ENCODE measurements around the gene UBTF. TPM values are rescaled to one million over a fixed set of nuclear protein-coding genes. Genes with fewer than 3 reads are reported as not detected.
"Not testable (repeated sequence)": the region's sequence is repeated elsewhere in the genome, so short reads cannot be mapped to it uniquely, and the experiment has no call there.

UBTF gene
- total RNA-seq, 4 donors from 2014 or later = 36.2 to 64.3 (median 46.0) TPM

DNA sequence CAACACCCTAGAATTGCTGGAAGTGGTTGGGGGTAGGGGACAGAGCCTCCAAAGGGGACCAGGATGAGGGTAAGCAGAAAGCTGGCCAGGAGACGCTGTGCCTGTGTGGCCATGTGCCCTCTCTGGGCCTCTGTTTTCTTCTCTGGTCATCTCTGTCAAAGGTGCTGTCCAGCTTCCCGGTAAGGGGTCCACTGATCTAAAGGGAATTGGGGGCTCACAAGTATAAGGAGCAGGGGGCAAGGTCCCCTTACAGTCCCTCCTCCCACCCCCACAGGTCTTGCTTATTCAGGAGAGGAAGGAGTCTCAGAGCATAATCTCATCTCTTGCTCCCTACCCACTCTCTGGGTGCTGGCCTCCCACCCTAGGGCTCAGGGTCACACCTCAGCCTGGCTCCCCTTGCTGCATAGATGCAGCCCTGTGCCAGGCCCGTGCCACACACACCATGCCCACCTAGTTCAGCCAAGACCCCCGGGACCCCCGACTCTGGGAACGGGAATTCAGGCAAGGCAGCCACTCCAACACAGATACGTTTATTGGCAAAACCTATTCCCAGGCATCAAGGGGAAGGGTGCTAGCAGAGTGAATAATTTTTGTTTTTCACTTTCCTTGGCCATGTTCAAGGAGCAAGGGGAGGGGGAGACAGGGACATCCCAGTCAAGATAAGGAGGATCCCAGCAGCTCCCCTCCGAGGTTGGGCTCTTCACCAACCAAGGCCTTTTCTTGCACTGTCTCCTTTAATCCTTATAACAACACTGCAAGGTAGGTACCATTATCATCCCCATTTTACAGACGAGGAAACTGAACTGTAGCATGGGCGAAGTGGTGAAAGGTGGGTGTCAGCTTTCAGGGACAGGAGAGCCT is 28.6 kb upstream of the UBTF start:
- intact Hi-C loops (cut with DNase I; ENCODE audit: low total_unique reads) = no loop called here
- no peak for TF ChIP-seq POLR2A (IDR thresholded peaks at IDR 0.05)
- no peak for TF ChIP-seq CTCF (IDR thresholded peaks at IDR 0.05 in 4 of 5, conservative IDR thresholded peaks at IDR 0.05 in 1 of 5)
- H3K27ac ChIP-seq = peak overlapping the region in 2 of 4 donors; percentile 61
- ATAC-seq (peak in 1 of 2 donors; percentile 23), DNase-seq (no peak)
- in situ Hi-C loops (cut with MboI; ENCODE audit: low sequenced_read_pairs in 4 of 4) = loop anchor here in 1 of 4 donors (25.0 kb wide), 1 partner anchor 264 kb away; the partner anchor contains the start of gene GPATCH8
- no peaks in the 10 kb centered on the region for H3K9me3 ChIP-seq
- H3K27me3 ChIP-seq = no peaks in the 10 kb centered on the region
- H3K36me3 ChIP-seq = no peaks in the 10 kb centered on the region
- peaks cover 22 to 28% of the 10 kb centered on the region in 2 donors for H3K4me1 ChIP-seq
- H3K4me3 ChIP-seq = no peak overlapping the region

- TF ChIP-seq CTCF (IDR thresholded peaks at IDR 0.05 in 4 of 5, conservative IDR thresholded peaks at IDR 0.05 in 1 of 5) = no peak
- TF ChIP-seq POLR2A (IDR thresholded peaks at IDR 0.05) = no peak
- in situ Hi-C loops (cut with MboI; ENCODE audit: low sequenced_read_pairs in 4 of 4) = loop anchor here in 1 of 4 donors (25.0 kb wide), 1 partner anchor 265 kb away; the partner anchor contains the start of gene GPATCH8
- Histone ChIP-seq H3K27me3 (no peaks in the 10 kb centered on the region), H3K27ac (peak overlapping the region in 3 of 4 donors; percentile 7 to 61 (median 61)), H3K9me3 (no peaks in the 10 kb centered on the region), H3K36me3 (no peaks in the 10 kb centered on the region), H3K4me1 (peaks cover 22 to 28% of the 10 kb centered on the region in 2 donors), H3K4me3 (no peak overlapping the region)
- intact Hi-C loops (cut with DNase I; ENCODE audit: low total_unique reads) = no loop called here
- peak; percentile 38 to 64 for ATAC-seq
- peak in 1 of 2 donors; percentile 59 for DNase-seq
These were observed 28.0 kb upstream of the UBTF start for GRCh38 chr17:44247440-44247841.

DNA sequence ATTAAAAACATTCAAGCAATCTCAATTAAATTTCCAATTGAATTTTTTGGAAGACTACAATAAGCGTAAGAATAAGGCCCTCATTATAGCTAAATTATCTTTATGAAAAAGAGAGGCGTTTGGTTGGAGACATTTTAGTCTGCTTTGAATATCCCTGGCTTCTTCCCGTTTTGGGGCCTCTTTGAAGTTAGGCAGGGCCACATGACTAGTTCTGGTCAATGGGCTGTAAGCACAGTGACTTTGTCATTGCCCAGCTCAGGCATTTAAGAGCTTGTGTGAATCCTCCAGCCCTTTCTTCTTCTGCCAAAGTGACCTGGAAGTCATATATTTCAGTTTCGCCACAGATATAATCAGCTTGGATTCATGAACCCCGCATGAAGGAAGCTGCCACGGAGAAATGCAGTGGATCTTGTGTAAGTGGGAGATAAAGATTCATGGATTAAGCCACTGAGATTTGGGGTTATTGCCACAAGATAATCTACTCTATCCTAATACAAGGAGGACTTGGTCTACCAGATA is 21.7 kb upstream of the UBTF start:
- no peak overlapping the region for H3K27ac ChIP-seq
- H3K36me3 ChIP-seq = no peaks in the 10 kb centered on the region
- H3K27me3 ChIP-seq = no peaks in the 10 kb centered on the region
- in situ Hi-C loops (cut with MboI; ENCODE audit: low sequenced_read_pairs in 4 of 4) (loop anchor here in 1 of 4 donors (25.0 kb wide), 1 partner anchor 271 kb away; the partner anchor contains the start of gene GPATCH8), intact Hi-C loops (cut with DNase I; ENCODE audit: low total_unique reads) (no loop called here)
- peaks cover 6 to 8% of the 10 kb centered on the region in 2 donors for H3K4me1 ChIP-seq
- ATAC-seq = no peak
- no peaks in the 10 kb centered on the region for H3K9me3 ChIP-seq
- no peak for TF ChIP-seq CTCF (IDR thresholded peaks at IDR 0.05 in 4 of 5, conservative IDR thresholded peaks at IDR 0.05 in 1 of 5)
- TF ChIP-seq POLR2A (IDR thresholded peaks at IDR 0.05) = no peak
- no peak overlapping the region for H3K4me3 ChIP-seq
- no peak for DNase-seq

DNA sequence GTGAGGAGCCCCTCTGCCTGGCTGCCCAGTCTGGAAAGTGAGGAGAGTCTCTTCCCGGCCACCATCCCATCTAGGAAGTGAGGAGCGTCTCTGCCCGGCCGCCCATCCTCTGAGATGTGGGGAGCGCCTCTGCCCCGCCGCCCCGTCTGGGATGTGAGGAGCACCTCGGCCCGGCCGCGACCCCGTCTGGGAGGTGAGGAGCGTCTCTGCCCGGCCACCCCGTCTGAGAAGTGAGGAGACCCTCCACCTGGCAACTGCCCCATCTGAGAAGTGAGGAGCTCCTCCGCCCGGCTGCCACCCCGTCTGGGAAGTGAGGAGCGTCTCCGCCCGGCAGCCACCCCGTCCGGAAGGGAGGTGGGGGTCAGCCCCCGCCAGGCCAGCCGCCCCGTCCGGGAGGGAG is 18.4 kb upstream of the UBTF start:
- DNase-seq; ATAC-seq; H3K27ac ChIP-seq; H3K27me3 ChIP-seq; intact Hi-C loops (cut with DNase I; ENCODE audit: low total_unique reads); H3K36me3 ChIP-seq; H3K9me3 ChIP-seq; H3K4me1 ChIP-seq; H3K4me3 ChIP-seq: not testable (repeated sequence)
- in situ Hi-C loops (cut with MboI; ENCODE audit: low sequenced_read_pairs in 4 of 4) = loop anchor here in 1 of 4 donors (25.0 kb wide), 1 partner anchor 274 kb away; the partner anchor contains the start of gene GPATCH8

- in situ Hi-C loops (cut with MboI; ENCODE audit: low sequenced_read_pairs in 4 of 4) = loop anchor here in 1 of 4 donors (25.0 kb wide), 1 partner anchor 276 kb away; the partner anchor contains the start of gene GPATCH8
These were observed 17.0 kb upstream of the UBTF start for GRCh38 chr17:44236444-44236991.

More at GRCh38 chr17:44236444-44236991, 17.0 kb upstream of the UBTF start:
- Histone ChIP-seq H3K9me3 (no peaks in the 10 kb centered on the region), H3K4me1 (peaks cover 0 to 4% of the 10 kb centered on the region in 2 donors), H3K27me3 (no peaks in the 10 kb centered on the region), H3K27ac (no peak overlapping the region), H3K36me3 (no peaks in the 10 kb centered on the region), H3K4me3 (no peak overlapping the region)
- TF ChIP-seq CTCF (IDR thresholded peaks at IDR 0.05 in 4 of 5, conservative IDR thresholded peaks at IDR 0.05 in 1 of 5) = no peak
- TF ChIP-seq POLR2A (IDR thresholded peaks at IDR 0.05) = no peak
- intact Hi-C loops (cut with DNase I; ENCODE audit: low total_unique reads) = no loop called here
- no peak for DNase-seq
- ATAC-seq = no peak

Data from gastrocnemius medialis (tissue), 4 donors.